GM12892 (cell line): ENCODE data around the gene ADD1.
A peak's percentile ranks its signal among the peaks of the same experiment; 100 is the strongest.

Source experiments
- POLR2A ChIP-seq: IDR thresholded peaks from 2 replicates; pipeline ENCODE4 v1.6.1; 2011; ENCODE audit warnings: low read depth, low read length, control low read depth
- POLR2AphosphoS5 ChIP-seq: IDR thresholded peaks from 2 replicates; pipeline ENCODE4 v1.6.1; 2011; ENCODE audit warnings: low read depth, low read length, control low read depth

DNA sequence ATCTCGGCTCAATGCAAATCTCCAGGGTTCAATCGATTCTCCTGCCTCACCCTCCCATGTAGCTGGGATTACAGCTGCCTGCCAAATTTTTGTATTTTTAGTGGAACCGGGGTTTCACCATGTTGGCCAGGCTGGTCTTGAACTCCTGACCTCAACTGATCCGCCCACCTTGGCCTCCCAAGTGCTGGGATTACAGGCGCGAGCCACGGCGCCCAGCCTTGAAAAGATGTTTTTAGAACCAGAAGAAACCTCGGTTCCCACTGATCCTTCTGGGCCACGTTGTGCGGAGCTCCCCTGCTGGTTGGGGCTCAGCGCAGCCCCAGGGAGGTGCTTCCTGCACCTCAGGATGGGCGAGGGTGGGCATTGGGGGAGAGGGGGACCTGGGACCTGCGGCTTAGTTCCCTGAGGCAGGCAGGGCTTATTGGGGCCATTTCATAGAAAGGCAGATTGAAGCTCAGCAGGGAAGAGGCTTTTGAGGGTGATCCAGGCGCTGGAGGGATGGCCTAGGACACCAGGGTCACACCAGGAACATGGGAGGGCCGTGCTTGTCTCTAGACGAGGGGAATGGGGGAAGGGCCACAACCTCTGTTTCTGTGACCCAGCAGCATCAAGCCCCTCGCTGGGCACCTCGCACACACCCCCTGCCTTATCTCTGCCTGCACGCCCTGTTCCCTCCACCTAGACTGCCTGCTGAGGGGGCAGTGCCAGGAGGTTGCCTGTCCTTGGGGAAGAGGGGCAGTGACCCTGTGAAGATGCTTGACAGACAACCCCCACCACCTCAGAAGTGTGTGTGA lies 6.3 kb upstream of the ADD1 start:
- TF ChIP-seq POLR2A (no peak), POLR2AphosphoS5 (peak; percentile 28; the same call in 1 of the 2 replicates)
